Measurements from ENCODE around the gene OFD1.

Gene OFD1

GRCh38 chrX:13752141-13752540 is 17.6 kb downstream of the OFD1 start:
- no peak for DNase-seq (ENCODE audit: low read depth in 2 of 2)

GRCh38 chrX:13752646-13753045 is 18.1 kb downstream of the OFD1 start:
- DNase-seq (ENCODE audit: low read depth in 2 of 2) = no peak

GRCh38 chrX:13754765-13755164 is 20.2 kb downstream of the OFD1 start:
- DNase-seq (ENCODE audit: low read depth in 2 of 2) = no peak

- DNase-seq (ENCODE audit: low read depth in 2 of 2) = no peak
Observed at GRCh38 chrX:13755254-13755653, 20.7 kb downstream of the OFD1 start.

- no peak for DNase-seq (ENCODE audit: low read depth in 2 of 2)
Observed at GRCh38 chrX:13756381-13756780, 21.8 kb downstream of the OFD1 start.

- no peak for DNase-seq (ENCODE audit: low read depth in 2 of 2)
Observed at GRCh38 chrX:13759152-13759718, 24.7 kb downstream of the OFD1 start.

GRCh38 chrX:13760426-13760825 is 25.9 kb downstream of the OFD1 start:
- no peak for DNase-seq (ENCODE audit: low read depth in 2 of 2)

- DNase-seq (ENCODE audit: low read depth in 2 of 2) = no peak
Observed at GRCh38 chrX:13761606-13762414, 27.3 kb downstream of the OFD1 start.

- DNase-seq (ENCODE audit: low read depth in 2 of 2) = no peak
Observed at GRCh38 chrX:13763489-13763888, 28.9 kb downstream of the OFD1 start.

GRCh38 chrX:13764281-13764680 is 29.7 kb downstream of the OFD1 start:
- DNase-seq (ENCODE audit: low read depth in 2 of 2) = no peak

- no peak for DNase-seq (ENCODE audit: low read depth in 2 of 2)
Observed at GRCh38 chrX:13764765-13765164, 30.2 kb downstream of the OFD1 start.

- DNase-seq (ENCODE audit: low read depth in 2 of 2) = no peak
Observed at GRCh38 chrX:13768939-13769338, 34.4 kb downstream of the OFD1 start.

GRCh38 chrX:13770013-13770535 is 35.5 kb downstream of the OFD1 start:
- no peak for DNase-seq (ENCODE audit: low read depth in 2 of 2)

- DNase-seq (ENCODE audit: low read depth in 2 of 2) = no peak
Observed at GRCh38 chrX:13774696-13775095, 40.1 kb downstream of the OFD1 start.

GRCh38 chrX:13775837-13776236 is 41.3 kb downstream of the OFD1 start:
- no peak for DNase-seq (ENCODE audit: low read depth in 2 of 2)

GRCh38 chrX:13776387-13776786 is 41.8 kb downstream of the OFD1 start:
- no peak for DNase-seq (ENCODE audit: low read depth in 2 of 2)

- DNase-seq (ENCODE audit: low read depth in 2 of 2) = no peak
Observed at GRCh38 chrX:13778916-13779315, 44.4 kb downstream of the OFD1 start.

GRCh38 chrX:13780868-13781427 is 46.4 kb downstream of the OFD1 start:
- DNase-seq (ENCODE audit: low read depth in 2 of 2) = no peak

GRCh38 chrX:13786048-13786447 is 51.5 kb downstream of the OFD1 start:
- no peak for DNase-seq (ENCODE audit: low read depth in 2 of 2)

GRCh38 chrX:13790206-13791131 is 55.9 kb downstream of the OFD1 start:
- DNase-seq (ENCODE audit: low read depth in 2 of 2) = no peak

- DNase-seq (ENCODE audit: low read depth in 2 of 2) = no peak
Observed at GRCh38 chrX:13791145-13791544, 56.6 kb downstream of the OFD1 start.

GRCh38 chrX:13791559-13791958 is 57.0 kb downstream of the OFD1 start:
- no peak for DNase-seq (ENCODE audit: low read depth in 2 of 2)
